ENCODE measurements around the gene STK11. TPM values are rescaled to one million over a fixed set of nuclear protein-coding genes. Genes with fewer than 3 reads are reported as not detected.

Gene STK11
- total and polyA plus RNA-seq, 2 of the 4 experiments (the other 2 are of a cell fraction): 39.3 to 42.8 TPM

DNA sequence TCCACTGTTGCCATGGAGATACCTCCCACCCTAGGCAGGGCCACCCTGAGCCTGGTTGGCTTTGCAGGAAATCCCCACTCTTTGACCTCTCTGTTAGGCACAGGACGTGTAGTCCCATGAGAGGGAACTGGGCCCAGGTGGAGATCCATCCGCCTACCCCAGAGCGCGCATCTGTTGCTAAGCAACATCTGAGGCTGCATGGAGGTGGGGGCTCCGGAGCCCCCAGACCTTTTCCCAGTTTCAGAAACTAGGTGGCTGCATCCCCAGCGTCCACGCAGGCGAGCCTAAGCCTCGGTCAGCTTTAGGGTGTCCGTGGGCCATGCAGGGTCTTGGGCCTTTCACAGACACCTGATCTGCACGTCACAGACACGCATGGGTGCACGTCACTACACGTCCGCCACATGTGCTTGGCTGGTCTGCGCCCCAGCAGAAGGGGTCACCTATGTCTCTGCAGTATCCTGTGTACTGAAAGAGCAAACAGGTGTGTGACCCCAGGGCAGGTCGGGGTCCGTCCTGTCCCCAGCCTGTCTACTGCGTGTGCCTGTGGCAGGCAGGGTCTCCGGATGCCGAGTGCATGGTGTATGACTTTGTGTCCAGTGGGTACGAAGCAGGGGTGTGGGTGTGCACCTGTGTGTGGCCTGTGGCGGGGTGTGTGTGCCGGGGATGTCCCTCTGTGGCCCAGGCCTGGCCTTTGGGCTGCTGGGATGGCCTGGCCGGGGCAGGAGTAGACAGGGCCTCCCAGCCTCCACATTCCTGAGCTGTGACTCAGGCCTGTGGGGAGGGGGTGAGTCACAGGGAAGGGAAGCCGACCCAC, 59.4 kb downstream of the STK11 start:
- H3K4me2 ChIP-seq (ENCODE audit: low read depth, low read length): peak overlapping the region; percentile 48

More for the DNA sequence above, 59.4 kb downstream of the STK11 start:
- intact Hi-C loops (cut with micrococcal nuclease): no loop called here
- Histone ChIP-seq H2AK5ac (ENCODE audit: low read depth, low read length) (peak overlapping the region; percentile 99), H3K18ac (ENCODE audit: low read depth, low read length) (peak overlapping the region; percentile 68), H2BK120ac (ENCODE audit: low read depth, low read length) (peak overlapping the region; percentile 96), H4K91ac (ENCODE audit: insufficient read depth, low read depth, low read length) (peak overlapping the region; percentile 98), H3K27ac (ENCODE audit: insufficient read depth, low read length) (peak overlapping the region; percentile 93), H2AK9ac (replicated peaks; ENCODE audit: low read depth, low read length, poor library complexity) (peak overlapping the region; percentile 89), H3K27me3 (ENCODE audit: control insufficient read depth, insufficient read depth, low read length) (no peaks in the 10 kb centered on the region), H3K4ac (ENCODE audit: low read depth, low read length) (peak overlapping the region; percentile 98), H3K4me3 (ENCODE audit: insufficient read depth, low read depth, low read length) (no peak overlapping the region), H2BK20ac (ENCODE audit: low read depth, low read length) (peak overlapping the region; percentile 81), H4K8ac (ENCODE audit: low read depth in 2 of 2, low read length in 2 of 2) (peak overlapping the region; percentile 59 to 63), H2BK5ac (ENCODE audit: low read depth, low read length, poor library complexity, severe bottlenecking) (peak overlapping the region; percentile 95), H3K79me1 (ENCODE audit: low read depth in 1 of 2, low read length in 2 of 2) (peaks cover 5 to 56% of the 10 kb centered on the region in 2 experiments; a peak in 3 of 4 replicates), H2BK15ac (ENCODE audit: low read depth, low read length) (peak overlapping the region; percentile 43), H3K23ac (ENCODE audit: low read depth, low read length) (peak overlapping the region; percentile 69), H4K5ac (ENCODE audit: low read depth, low read length) (peak overlapping the region; percentile 35), H2AFZ (replicated peaks; ENCODE audit: low read length, poor library complexity) (peak overlapping the region; percentile 75), H3K9me1 (ENCODE audit: insufficient read depth, low read length) (peaks cover 11% of the 10 kb centered on the region), H3K56ac (ENCODE audit: extremely low read depth, insufficient read depth, low read length) (no peak overlapping the region), H3K14ac (replicated peaks; ENCODE audit: low read depth, low read length) (peak overlapping the region; percentile 82), H3K9ac (ENCODE audit: low read depth, low read length) (peak overlapping the region; percentile 30; the same call in 1 of the 2 replicates), H3K36me3 (ENCODE audit: control insufficient read depth, insufficient read depth, low read length) (no peaks in the 10 kb centered on the region), H3K9me3 (ENCODE audit: control insufficient read depth, insufficient read depth, low read length) (no peaks in the 10 kb centered on the region), H4K20me1 (ENCODE audit: insufficient read depth, low read length) (peaks cover 25% of the 10 kb centered on the region), H3K4me1 (ENCODE audit: control insufficient read depth, insufficient read depth, low read length) (peaks cover 51% of the 10 kb centered on the region)
- dilution Hi-C loops (cut with HindIII; ENCODE audit: low sequenced_read_pairs, unreplicated experiment): no loop called here
- 67% methylated on average over 21 of the region's 26 CpGs; no CpG with 5 or more reads in 1 of the 2 experiments for WGBS, 2 experiments (ENCODE audit: extremely low coverage in 2 of 2, insufficient read length in 1 of 2)
- CTCF ChIA-PET: interaction anchor here (3.5 kb wide), 1 partner anchor 21 kb away, joined by 64 read pairs; no protein-coding TSS in a partner anchor
- POLR2A ChIA-PET (ENCODE audit: unreplicated experiment): interaction anchor here (0.7 to 1.8 kb wide), 2 partner anchors 12 kb away, joined by 3 to 16 read pairs; no protein-coding TSS in a partner anchor
- BruUV-seq (replicated peaks): no TSS peak
- TF ChIP-seq POLR2A (IDR thresholded peaks at IDR 0.05; ENCODE audit: low read depth, low read length): 0 out of 2 replicates have a peak, but pooled peaks have one; percentile 6
- no peak for TF ChIP-seq RFX5 (IDR thresholded peaks at IDR 0.05; ENCODE audit: low read depth, low read length)
- no peak for TF ChIP-seq RCOR1 (IDR thresholded peaks at IDR 0.05; ENCODE audit: insufficient replicate concordance, low read length)
- TF ChIP-seq, protein P1, sequence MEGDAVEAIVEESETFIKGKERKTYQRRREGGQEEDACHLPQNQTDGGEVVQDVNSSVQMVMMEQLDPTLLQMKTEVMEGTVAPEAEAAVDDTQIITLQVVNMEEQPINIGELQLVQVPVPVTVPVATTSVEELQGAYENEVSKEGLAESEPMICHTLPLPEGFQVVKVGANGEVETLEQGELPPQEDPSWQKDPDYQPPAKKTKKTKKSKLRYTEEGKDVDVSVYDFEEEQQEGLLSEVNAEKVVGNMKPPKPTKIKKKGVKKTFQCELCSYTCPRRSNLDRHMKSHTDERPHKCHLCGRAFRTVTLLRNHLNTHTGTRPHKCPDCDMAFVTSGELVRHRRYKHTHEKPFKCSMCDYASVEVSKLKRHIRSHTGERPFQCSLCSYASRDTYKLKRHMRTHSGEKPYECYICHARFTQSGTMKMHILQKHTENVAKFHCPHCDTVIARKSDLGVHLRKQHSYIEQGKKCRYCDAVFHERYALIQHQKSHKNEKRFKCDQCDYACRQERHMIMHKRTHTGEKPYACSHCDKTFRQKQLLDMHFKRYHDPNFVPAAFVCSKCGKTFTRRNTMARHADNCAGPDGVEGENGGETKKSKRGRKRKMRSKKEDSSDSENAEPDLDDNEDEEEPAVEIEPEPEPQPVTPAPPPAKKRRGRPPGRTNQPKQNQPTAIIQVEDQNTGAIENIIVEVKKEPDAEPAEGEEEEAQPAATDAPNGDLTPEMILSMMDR (conservative IDR thresholded peaks at IDR 0.05; ENCODE audit: low read depth, low read length): no peak
- TF ChIP-seq MAFK (IDR thresholded peaks at IDR 0.05; ENCODE audit: low read depth, low read length): no peak
- TF ChIP-seq SMC3 (IDR thresholded peaks at IDR 0.05; ENCODE audit: low read depth, low read length): no peak
- TF ChIP-seq RAD21 (IDR thresholded peaks at IDR 0.05; ENCODE audit: low read length): no peak
- TF ChIP-seq FOS (IDR thresholded peaks at IDR 0.05; ENCODE audit: low read depth, low read length): peak; percentile 92
- TF ChIP-seq, protein P2, sequence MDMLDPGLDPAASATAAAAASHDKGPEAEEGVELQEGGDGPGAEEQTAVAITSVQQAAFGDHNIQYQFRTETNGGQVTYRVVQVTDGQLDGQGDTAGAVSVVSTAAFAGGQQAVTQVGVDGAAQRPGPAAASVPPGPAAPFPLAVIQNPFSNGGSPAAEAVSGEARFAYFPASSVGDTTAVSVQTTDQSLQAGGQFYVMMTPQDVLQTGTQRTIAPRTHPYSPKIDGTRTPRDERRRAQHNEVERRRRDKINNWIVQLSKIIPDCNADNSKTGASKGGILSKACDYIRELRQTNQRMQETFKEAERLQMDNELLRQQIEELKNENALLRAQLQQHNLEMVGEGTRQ (IDR thresholded peaks at IDR 0.05; ENCODE audit: low read depth, low read length): no peak
- peak; percentile 77; the same call in 1 of the 2 replicates for TF ChIP-seq MAZ (IDR thresholded peaks at IDR 0.05; ENCODE audit: borderline replicate concordance, low read depth, low read length)
- in situ Hi-C loops (cut with MboI; ENCODE audit: low sequenced_read_pairs): no loop called here
- DNase-seq (peak; percentile 88), ATAC-seq (ENCODE audit: low read depth) (peak; percentile 2)

All from IMR-90 (cell line).